NCI-H128 (cell line): Measurements from ENCODE around the gene PLCXD1.
"Not testable (repeated sequence)": the region's sequence is repeated elsewhere in the genome, so short reads cannot be mapped to it uniquely, and the experiment has no call there.

ENCODE experiments used
- DNase-seq: peaks from one replicate; lab custom pipeline; 2025; ENCODE audit not compliant: unreplicated experiment; lab: John Stamatoyannopoulos, UW

The PLCXD1 gene

GRCh38 chrX:349702-350101 is 68.5 kb downstream of the PLCXD1 start:
- DNase-seq = no peak

- no peak for DNase-seq
These were observed 69.0 kb downstream of the PLCXD1 start for GRCh38 chrX:350148-350533.

GRCh38 chrX:350534-351323 is 69.5 kb downstream of the PLCXD1 start:
- DNase-seq = no peak

GRCh38 chrX:351324-351641 is 70.1 kb downstream of the PLCXD1 start:
- not testable (repeated sequence) for DNase-seq

- DNase-seq = no peak
These were observed 70.6 kb downstream of the PLCXD1 start for GRCh38 chrX:351736-352135.

GRCh38 chrX:352181-352580 is 71.0 kb downstream of the PLCXD1 start:
- DNase-seq = no peak

GRCh38 chrX:352582-353314 is 71.6 kb downstream of the PLCXD1 start:
- DNase-seq = no peak
